HG03571 (cell line): ENCODE measurements around the gene TTBK2.
"Not testable (repeated sequence)": the region's sequence is repeated elsewhere in the genome, so short reads cannot be mapped to it uniquely, and the experiment has no call there.

ENCODE experiments used
- ATAC-seq: cut with Tn5 transposase; IDR thresholded peaks from one replicate; pipeline ENCODE4 v1.9.1; 2021; ENCODE audit not compliant: unreplicated experiment

TTBK2 gene

DNA sequence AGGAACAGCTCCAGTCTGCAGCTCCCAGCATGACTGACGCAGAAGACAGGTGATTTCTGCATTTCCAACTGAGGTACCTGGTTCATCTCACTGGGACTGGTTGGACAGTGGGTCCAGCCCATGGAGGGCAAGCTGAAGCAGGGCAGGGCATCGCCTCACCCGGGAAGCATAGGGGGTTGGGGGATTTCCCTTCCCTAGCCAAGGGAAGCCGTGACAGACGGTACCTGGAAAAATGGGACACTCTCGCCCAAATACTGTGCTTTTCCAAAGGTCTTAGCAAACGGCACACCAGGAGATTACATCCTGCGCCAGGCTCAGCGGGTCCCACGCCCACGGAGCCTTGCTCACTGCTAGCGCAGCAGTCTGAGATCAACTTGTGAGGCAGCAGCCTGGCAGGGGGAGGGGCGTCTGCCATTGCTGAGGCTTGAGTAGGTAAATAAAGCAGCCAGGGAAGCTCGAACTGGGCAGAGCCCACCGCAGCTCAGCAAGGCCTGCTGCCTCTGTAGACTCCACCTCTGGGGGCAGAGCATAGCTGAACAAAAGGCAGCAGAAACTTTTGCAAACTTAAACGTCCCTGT is 156.3 kb downstream of the TTBK2 start:
- ATAC-seq, result not testable (repeated sequence)

DNA sequence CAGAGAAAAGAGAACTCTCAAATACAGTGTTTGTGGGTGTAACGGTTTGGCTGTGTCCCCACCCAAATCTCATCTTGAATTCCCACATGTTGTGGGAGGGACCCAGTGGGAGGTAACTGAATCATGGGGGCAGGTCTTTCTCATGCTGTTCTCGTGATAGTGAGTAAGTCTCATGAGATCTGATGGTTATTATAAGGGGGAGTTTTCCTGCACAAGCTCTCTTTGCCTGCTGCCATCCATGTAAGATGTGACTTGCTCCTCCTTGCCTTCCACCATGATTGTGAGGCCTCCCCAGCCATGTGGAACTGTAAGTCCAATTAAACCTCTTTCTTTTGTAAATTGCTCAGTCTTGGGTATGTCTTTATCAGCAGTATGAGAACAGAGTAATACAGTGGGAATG is 158.8 kb downstream of the TTBK2 start:
- ATAC-seq, result not testable (repeated sequence)

DNA sequence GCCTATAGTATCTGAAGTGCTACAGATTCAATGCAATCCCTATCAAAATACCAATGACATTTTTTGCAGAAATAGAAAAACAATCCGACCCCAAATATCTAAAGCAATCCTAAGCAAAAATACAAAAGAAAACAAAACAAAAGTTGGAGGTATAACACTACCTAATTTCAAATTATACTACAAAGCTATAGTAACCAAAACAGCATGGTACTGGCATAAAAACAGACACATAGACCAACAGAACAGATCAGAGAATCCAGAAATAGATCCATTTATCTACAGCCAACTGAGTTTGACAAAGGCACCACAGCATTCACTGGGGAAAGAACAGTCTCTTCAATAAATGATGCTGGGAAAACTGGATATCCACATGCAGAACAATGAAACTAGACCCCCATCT is 159.8 kb downstream of the TTBK2 start:
- ATAC-seq, result no peak

DNA sequence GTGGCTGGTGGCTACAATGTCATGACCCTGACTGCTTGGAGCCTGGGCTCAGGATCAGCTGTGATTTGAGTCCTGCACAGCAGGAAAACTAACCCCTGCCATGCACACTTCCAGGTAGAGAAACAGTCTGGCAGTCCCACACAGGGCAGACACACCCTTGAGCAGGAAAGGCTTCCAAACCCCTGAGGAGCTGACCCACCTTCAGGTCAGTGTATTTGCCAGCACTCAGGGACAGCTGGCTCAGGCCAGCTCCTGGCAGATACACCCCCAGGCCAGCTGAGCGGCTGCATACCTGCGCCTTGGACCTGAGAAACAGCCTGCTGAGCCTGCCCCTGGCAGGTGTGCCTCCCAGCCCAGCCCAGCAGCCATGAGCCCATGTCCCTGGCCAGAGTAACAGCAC is 161.5 kb downstream of the TTBK2 start:
- no peak for ATAC-seq

DNA sequence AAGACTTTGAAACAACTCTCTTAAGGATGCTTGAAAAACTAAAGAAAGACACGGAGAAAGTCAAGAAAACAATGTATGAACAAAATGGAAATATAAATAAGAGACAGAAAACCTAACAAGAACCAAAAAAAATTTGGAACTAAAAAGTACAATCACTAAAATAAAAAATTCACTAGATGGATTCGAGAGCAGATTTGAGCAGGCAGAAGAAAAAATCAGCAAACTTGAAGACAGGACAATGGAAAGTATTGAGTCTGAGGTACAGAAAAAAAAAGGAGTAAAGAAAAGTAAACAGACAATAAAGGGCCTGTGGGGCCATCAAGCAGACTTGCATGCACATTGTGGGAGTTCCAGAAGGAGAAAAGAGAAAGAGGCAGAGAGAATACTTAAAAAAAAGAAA is 170.3 kb downstream of the TTBK2 start:
- ATAC-seq, result no peak

DNA sequence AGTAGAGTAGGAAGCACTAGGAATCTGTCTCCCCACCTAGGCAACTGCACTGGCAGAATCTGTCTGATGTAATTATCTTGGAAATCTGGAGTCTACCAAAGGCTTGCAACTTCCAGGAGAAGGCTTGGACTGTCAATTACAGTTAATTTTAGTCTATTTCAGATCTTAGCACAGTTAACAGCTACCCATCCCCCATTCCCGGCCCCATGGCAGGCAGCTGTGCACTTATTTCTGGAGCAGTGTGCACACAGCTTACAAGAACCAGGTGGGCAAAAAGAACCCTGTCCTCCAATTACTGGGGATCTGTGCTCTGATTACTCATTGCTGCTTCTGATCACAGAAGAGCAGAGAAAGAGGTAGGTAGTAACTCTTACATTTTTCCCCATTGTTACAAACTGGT is 171.3 kb downstream of the TTBK2 start:
- no peak for ATAC-seq

DNA sequence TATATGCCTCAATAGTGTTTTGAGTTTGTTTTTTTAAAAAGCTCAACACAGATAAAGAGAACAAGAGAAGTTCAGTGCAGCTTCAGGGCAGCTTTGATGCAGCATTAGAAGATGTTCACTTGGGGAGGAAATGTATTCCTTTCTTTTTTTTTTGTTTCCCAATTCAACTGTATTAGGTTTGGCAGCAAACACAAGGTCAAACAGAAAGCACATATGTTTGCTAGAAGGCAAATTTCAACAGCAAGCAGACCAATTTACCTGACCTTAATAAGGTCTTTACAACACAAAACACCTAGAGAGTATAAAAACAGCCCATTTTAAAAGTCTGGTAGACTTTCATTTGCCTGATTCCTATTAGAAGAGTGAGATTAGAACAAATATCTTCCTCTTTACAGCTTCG is 176.4 kb downstream of the TTBK2 start:
- ATAC-seq, result no peak

DNA sequence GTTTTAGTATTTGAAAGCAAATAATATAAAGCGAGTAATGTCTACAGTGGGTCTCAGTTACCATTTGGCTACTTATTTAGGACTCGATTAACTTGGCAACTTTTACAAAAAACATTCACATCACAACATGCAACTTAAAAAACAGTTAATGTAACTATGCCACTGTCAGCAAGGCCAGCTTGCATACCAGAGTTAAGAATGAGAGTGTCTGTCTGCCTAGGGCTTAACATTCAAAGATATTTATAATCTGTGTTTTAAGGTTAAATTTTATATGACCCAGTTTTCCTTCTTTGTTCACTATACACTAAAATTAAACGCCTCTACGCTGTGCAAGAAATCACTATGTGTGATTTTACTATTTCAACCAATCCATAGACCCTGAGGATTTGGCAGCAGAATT is 178.4 kb downstream of the TTBK2 start:
- no peak for ATAC-seq

DNA sequence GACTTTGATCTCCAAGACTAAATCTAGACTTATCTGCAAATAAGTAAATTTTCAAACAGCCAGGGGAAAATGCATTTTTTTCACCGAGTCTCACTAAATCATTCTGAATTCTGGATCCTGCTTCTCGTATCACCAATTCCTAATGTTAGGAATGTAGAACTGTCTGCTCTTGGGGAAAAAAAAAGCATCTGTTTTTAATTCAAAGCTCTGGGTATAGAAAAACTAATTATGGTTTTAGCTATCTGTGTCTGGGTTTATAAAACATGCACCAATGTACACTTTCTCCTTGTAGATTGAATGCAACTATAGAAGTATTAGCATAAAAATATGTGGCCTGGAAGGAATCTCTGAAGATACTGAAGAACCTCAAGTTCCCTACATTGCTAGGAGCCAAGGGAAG is 178.9 kb downstream of the TTBK2 start:
- ATAC-seq, result no peak

DNA sequence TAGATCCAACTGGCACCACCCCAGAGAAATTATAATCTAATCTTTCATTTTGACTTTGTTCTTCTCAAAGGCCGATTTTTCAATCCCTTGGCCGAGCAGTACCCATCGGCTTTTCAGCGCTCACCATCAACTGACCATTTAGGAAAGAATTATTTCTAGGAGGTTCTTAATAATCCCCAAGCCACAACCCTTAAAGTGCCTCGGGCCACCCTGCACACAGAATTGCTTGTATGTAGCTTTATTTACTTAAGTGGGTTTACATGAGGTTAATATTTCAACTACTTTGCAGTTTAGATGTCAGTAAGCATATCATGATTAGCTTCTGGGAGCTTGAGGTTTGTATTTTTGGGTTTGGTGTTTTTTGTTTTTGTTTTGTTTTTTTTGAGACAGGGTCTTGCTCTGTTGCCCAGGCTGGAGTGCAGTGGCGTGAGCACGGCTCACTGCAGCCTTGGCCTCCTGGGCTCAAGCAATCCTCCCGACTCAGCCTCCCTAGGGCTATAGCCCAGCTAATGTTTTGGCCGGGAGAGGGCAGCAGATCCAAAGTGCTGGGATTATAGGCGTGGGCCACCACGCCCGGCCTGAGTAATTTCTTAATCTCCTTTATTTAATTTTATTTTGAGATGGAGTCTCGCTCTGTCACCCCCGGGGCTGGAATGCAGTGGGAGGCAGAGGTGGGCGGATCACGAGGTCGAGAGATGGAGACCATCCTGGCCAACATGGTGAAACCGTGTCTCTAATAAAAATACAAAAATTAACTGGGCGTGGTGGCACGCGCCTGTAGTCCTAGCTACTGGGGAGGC is 182.8 kb downstream of the TTBK2 start:
- no peak for ATAC-seq

DNA sequence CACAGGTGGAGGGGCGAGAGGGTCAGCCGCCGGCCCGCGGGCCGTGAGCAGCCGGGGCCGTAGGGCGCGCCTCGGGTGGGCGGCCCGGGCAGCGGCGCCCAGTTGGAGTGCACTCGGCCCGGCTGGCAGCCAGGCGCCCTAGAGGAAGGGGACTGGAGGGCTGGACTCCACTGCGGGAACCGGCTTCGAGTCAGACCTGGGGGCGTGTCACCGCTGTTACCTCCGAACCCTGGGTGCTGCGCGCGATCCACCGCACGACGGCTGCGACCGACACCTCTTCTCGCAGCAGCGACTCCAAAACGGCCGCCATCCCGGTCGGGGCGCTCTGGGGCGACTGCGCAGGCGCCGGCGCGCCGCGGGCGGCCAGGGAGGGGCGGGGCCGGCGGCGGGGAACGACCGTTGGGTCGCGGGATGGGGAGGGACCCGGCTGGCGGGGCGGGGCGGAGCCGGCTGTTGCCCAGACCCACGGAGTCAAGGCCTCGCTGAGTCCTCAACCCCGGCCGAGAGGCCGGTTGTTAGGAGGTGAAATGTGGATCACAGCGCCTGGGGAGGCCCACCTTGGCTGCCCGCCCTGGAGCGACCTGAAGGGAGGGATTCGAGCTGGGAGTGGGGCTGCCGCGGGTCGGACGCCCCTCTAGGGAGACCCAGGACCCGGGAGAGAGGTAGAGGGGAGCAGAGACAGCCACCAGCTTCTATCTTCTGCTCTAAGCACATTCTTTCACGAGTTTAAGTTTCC is 183.6 kb downstream of the TTBK2 start, which contains the start of gene CDAN1:
Gene CDAN1, minus strand, starts transcription at position 336 of the 736 bp plus-strand sequence. Its CDS starts 26 bp downstream, at position 310.
- ATAC-seq, result peak; percentile 72

DNA sequence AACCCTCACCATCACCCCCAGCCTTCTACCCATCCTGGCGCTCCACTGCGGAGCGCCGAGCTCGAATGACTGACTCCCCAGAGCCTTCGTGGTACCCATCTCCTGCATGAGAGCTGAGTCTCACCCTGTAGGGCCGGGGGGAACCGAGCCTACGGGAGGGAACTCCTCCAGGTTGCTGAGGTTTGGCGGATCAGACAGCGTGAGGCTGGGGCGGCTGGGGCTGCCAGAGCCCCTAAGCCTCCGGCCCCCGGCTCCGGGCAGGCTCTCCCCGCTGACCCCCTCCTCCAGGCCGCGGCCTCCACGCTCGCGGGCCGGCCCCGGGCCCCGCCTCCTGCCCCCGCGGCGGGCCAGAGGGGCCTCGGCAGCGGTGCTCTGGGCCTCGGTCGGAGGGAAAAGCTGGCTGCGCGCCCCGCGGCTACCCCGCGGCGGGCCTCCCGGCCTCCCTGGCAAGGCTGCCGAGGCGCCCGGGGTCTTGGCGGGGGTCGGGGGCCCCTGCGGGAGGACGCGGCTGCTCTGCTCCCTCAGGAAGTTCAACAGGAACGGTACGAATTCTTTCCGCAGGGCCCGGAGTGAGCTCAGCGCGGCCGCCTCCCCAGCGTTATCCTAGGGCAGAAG is 184.3 kb downstream of the TTBK2 start:
- no peak for ATAC-seq

DNA sequence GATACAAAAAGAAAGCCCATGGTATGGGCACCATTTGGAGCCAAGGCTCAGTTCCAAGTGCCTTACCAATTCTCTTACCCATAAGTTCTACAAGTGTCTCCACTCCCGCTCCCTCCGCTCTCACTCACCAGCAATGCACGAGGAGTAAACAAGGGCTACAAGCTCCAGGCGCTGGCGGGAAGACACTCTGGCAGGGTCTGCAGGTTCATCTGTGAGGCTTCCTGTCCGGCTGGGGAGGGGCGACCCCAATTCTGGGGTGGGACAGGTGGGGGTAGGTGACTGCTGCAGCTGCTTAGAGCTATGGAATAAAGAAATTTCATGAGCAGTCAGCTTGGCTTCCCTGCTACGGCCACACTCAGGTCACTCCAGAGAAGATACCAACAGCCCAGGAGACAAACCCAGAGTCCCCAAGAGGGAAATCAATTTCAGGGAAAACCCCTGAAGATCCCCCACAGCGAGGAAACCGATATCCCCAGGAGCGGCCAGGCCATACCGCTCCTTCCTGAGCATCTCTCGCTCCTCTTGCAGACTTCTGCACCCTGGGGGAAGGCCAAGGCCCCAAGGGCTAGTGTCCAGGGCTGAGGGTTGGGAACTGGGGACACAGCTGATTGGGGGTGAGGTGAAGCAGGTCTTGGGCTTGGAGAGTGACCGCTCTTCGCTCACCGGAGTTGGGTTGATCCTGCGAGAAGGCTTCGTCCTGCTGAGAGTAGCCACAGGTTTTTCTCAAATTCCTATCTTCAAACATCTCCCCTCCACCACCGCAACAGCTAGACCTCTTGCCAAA is 185.0 kb downstream of the TTBK2 start:
- no peak for ATAC-seq

DNA sequence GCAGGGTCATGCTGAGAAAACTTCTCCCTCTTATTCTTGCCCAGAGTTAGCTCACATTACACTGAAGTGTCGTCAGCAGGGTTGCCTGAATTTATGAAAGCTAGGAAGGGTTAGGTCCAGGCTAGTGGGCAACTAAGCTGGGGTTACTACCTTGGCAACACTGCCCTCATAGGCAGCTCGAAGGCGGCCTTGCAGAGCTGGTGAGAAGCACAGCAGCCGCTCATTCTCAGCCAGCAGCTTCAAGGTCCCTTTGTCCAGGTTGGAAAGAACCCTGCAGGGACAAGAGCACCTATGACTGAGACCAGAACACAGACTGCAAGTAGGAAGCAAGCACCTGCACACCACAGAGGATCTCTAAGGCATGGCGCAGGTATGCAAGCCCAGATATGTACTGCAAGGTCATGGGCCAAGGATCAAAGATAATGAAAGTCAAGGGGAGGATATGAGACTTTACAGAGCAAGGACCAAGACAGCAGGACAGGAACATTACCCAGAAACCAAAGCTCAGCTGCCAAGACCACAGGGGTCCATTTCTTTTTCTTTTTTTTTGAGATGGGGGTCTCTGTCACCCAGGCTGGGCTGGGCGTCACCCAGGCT is 186.4 kb downstream of the TTBK2 start:
- no peak for ATAC-seq

DNA sequence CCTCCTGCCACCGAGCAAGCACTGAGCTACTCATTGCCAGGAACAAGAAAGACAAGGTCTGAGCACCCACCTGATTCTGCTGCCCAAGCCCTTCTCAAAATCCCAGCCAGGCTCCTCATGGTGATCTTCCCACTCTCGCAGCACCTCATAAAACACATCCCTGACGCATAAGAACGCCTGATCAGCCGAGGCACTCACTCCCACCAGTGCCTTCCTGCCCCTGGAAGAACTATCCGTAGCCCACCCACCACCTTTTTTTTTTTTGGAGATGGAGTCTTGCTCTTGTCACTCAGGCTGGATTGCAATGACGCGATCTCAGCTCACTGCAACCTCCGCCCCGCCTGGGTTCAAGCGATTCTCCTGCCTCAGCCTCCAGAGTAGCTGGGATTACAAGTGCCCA is 187.6 kb downstream of the TTBK2 start:
- no peak for ATAC-seq

DNA sequence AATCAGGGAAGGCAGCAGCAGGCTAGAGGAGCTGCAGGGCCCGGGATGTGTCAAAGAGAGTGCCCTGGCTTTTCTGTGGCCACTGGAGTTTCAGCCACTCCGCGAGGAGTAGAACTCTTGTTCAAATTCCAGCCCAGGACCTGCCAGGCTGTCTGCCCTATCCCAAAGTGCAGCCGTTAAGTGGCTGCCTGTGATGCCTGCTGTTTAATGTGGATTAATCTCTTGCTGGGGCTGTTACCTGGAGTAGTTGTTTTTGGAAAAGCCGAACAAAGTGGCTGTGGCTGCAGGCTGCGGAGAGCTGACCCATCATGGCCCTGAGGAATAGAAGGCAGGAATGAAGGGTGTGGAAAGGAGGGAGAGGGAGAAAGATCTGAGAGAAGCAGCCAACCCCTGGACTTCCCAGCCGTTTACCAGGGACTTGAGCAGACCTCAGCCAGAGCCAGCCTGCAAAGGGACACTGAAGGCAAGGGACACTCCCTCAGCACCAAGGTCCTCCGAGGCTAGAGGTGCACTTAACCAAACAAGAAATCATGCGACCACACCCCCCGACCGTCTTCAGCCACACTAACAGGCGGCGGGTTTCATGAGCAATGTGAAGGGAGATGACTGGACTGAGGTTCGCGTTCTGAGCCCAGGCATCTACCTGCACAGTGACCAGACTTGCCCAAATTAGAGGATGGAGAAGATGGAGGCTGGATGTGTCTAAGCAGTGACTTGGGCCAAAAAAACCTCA is 188.3 kb downstream of the TTBK2 start:
- ATAC-seq, result no peak

DNA sequence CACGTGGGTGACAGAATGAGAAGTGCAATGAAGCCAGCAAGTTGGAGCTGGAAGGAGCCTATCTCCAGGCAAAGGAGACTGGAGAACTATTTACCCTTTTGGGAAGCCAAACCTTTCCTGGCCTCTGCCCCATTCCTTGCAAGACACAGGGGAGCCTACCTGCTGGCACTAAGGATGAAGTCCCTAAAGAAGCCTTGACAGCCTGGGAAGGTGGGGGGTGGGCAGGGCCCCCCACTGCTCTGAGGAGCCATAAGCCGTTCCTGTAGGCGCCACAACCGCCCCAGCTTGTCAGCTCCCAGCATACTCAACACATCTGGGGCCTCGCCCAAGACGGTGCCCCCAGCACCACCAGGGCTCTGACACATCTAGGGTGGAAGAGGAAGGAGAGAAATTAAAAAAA is 189.1 kb downstream of the TTBK2 start:
- ATAC-seq, result no peak

DNA sequence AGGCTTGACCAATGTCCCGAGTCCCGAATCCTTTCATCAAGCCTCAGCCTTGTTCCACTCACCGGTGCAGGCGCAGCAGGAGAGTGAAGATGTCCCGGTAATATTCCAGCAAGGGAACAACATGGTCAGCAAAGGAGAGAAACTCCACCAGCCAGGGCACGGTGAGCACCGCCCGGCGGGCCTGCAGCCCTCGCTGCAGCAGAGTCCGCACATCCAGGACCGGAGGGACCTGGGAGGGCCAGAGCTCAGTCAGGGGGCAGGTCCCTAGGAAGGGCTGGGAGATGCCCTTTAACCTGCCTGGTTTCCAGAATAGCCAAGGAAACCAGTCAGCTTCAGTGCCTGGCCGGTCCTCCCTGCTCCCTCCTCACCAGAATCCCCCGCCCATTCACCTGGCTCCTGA is 190.0 kb downstream of the TTBK2 start:
- no peak for ATAC-seq

DNA sequence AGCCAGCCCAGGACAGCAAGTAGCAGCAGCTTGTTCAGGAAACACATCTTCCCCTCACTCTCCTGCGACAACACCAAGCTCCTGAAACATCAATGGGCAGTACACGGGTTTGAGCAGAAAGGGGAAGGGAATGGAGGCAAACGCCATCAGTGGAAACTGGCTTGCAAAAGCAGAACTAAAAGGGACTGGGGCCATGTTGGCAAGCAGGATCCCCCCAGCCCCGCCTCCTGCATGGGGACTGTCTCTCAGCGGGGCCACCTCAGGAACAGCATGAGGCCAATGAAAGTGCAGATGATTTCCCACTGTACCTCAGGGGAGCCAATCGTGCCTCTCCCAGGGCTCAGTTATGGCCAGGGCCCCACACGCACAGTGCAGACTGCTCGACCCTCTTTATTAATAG is 190.4 kb downstream of the TTBK2 start:
- ATAC-seq, result no peak

DNA sequence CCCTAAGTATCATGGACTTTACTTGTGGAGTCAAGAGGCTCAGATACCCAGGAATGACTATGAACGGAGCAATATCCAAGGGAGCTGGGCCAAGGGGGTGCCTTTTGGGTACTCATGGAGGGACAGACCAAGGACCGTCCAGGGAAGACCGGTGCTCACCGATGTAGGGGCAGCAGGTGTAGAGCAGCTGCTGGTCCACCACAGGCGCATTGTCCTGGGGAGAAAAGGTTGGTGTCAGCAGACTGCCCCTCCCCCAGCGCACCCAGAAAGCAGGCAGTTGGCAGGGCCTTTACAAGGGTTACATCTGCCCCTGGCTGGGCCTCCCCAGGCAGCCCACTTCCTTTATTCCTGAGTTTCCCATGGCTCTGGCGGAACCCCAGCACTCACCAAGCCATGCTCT is 191.2 kb downstream of the TTBK2 start:
- ATAC-seq, result no peak
